ENCODE measurements around the gene SELENBP1. TPM values are rescaled to one million over a fixed set of nuclear protein-coding genes. Genes with fewer than 3 reads are reported as not detected.

The SELENBP1 gene
- total and polyA plus RNA-seq, 9 of the 15 experiments (the other 6 are each of a cell fraction or from before 2014, with no cell fraction given) = 25.8 to 81.2 (median 47.1) TPM

GRCh38 chr1:151346769-151347522 is 25.6 kb downstream of the SELENBP1 start, which contains the start of gene RFX5 (continued):
- TF ChIP-seq, protein P1, sequence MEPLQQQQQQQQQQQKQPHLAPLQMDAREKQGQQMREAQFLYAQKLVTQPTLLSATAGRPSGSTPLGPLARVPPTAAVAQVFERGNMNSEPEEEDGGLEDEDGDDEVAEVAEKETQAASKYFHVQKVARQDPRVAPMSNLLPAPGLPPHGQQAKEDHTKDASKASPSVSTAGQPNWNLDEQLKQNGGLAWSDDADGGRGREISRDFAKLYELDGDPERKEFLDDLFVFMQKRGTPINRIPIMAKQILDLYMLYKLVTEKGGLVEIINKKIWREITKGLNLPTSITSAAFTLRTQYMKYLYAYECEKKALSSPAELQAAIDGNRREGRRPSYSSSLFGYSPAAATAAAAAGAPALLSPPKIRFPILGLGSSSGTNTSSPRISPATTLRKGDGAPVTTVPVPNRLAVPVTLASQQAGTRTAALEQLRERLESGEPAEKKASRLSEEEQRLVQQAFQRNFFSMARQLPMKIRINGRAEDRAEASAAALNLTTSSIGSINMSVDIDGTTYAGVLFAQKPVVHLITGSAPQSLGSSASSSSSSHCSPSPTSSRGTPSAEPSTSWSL (CRISPR knock-in tag; IDR thresholded peaks at IDR 0.05; ENCODE audit: borderline replicate concordance) = no peak
- TF ChIP-seq RBM15 (IDR thresholded peaks at IDR 0.05; ENCODE audit: insufficient read depth, low read length) (no peak), PRMT5 (CRISPR knock-in tag; IDR thresholded peaks at IDR 0.05) (no peak), CBX1 (IDR thresholded peaks at IDR 0.05; ENCODE audit: low read depth) (no peak), THAP12 (CRISPR knock-in tag; IDR thresholded peaks at IDR 0.05) (no peak), ZNF785 (CRISPR knock-in tag; IDR thresholded peaks at IDR 0.05) (no peak), XRCC4 (IDR thresholded peaks at IDR 0.05; ENCODE audit: extremely low read depth, insufficient read depth, insufficient read length) (no peak), SIN3B (IDR thresholded peaks at IDR 0.05; ENCODE audit: low read depth) (no peak), MEIS2 (IDR thresholded peaks at IDR 0.05; ENCODE audit: partially characterized antibody) (no peak), KAT7 (CRISPR knock-in tag; IDR thresholded peaks at IDR 0.05; ENCODE audit: borderline replicate concordance) (peak; percentile 82; the same call in 1 of the 2 replicates), CREB1 (IDR thresholded peaks at IDR 0.05) (peak; percentile 90), CREB1 (CRISPR knock-in tag; IDR thresholded peaks at IDR 0.05) (peak; percentile 76), CEBPB (tag; IDR thresholded peaks at IDR 0.05) (no peak), TSC22D4 (tag; IDR thresholded peaks at IDR 0.05) (no peak)
- TF ChIP-seq, protein P2, sequence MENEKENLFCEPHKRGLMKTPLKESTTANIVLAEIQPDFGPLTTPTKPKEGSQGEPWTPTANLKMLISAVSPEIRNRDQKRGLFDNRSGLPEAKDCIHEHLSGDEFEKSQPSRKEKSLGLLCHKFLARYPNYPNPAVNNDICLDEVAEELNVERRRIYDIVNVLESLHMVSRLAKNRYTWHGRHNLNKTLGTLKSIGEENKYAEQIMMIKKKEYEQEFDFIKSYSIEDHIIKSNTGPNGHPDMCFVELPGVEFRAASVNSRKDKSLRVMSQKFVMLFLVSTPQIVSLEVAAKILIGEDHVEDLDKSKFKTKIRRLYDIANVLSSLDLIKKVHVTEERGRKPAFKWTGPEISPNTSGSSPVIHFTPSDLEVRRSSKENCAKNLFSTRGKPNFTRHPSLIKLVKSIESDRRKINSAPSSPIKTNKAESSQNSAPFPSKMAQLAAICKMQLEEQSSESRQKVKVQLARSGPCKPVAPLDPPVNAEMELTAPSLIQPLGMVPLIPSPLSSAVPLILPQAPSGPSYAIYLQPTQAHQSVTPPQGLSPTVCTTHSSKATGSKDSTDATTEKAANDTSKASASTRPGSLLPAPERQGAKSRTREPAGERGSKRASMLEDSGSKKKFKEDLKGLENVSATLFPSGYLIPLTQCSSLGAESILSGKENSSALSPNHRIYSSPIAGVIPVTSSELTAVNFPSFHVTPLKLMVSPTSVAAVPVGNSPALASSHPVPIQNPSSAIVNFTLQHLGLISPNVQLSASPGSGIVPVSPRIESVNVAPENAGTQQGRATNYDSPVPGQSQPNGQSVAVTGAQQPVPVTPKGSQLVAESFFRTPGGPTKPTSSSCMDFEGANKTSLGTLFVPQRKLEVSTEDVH (IDR thresholded peaks at IDR 0.05; ENCODE audit: low read depth, partially characterized antibody) = peak; percentile 39
- TF ChIP-seq, protein P3, sequence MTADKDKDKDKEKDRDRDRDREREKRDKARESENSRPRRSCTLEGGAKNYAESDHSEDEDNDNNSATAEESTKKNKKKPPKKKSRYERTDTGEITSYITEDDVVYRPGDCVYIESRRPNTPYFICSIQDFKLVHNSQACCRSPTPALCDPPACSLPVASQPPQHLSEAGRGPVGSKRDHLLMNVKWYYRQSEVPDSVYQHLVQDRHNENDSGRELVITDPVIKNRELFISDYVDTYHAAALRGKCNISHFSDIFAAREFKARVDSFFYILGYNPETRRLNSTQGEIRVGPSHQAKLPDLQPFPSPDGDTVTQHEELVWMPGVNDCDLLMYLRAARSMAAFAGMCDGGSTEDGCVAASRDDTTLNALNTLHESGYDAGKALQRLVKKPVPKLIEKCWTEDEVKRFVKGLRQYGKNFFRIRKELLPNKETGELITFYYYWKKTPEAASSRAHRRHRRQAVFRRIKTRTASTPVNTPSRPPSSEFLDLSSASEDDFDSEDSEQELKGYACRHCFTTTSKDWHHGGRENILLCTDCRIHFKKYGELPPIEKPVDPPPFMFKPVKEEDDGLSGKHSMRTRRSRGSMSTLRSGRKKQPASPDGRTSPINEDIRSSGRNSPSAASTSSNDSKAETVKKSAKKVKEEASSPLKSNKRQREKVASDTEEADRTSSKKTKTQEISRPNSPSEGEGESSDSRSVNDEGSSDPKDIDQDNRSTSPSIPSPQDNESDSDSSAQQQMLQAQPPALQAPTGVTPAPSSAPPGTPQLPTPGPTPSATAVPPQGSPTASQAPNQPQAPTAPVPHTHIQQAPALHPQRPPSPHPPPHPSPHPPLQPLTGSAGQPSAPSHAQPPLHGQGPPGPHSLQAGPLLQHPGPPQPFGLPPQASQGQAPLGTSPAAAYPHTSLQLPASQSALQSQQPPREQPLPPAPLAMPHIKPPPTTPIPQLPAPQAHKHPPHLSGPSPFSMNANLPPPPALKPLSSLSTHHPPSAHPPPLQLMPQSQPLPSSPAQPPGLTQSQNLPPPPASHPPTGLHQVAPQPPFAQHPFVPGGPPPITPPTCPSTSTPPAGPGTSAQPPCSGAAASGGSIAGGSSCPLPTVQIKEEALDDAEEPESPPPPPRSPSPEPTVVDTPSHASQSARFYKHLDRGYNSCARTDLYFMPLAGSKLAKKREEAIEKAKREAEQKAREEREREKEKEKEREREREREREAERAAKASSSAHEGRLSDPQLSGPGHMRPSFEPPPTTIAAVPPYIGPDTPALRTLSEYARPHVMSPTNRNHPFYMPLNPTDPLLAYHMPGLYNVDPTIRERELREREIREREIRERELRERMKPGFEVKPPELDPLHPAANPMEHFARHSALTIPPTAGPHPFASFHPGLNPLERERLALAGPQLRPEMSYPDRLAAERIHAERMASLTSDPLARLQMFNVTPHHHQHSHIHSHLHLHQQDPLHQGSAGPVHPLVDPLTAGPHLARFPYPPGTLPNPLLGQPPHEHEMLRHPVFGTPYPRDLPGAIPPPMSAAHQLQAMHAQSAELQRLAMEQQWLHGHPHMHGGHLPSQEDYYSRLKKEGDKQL (CRISPR knock-in tag; IDR thresholded peaks at IDR 0.05; ENCODE audit: borderline replicate concordance) = no peak
